ENCODE results near the gene KDM6B. TPM values are rescaled to one million over a fixed set of nuclear protein-coding genes. Genes with fewer than 3 reads are reported as not detected.

KDM6B gene
- total RNA-seq, 1 experiment from 2014 or later = 28.9 TPM

GRCh38 chr17:7839190-7839875, 5.3 kb downstream of the KDM6B start:
- Histone ChIP-seq H2BK20ac (ENCODE audit: low read depth, low read length, poor library complexity, severe bottlenecking) (no peak overlapping the region), H3K9me3 (ENCODE audit: control insufficient read depth, low read depth, low read length) (no peaks in the 10 kb centered on the region), H4K8ac (replicated peaks; ENCODE audit: insufficient read length, low read depth, low read length) (no peak overlapping the region), H3K4ac (ENCODE audit: low read depth, low read length) (no peak overlapping the region), H2AK5ac (ENCODE audit: insufficient read length, low read length) (no peak overlapping the region), H3K4me2 (ENCODE audit: insufficient read depth, insufficient read length, low read length) (no peak overlapping the region), H4K5ac (ENCODE audit: insufficient read length, low read depth, low read length) (no peak overlapping the region), H3K79me1 (ENCODE audit: insufficient read depth, low read depth, low read length, poor library complexity, severe bottlenecking) (no peaks in the 10 kb centered on the region), H3K14ac (ENCODE audit: insufficient read depth, low read length) (no peak overlapping the region; the same call in 1 of the 2 replicates), H3K56ac (ENCODE audit: insufficient read length, low read depth, low read length) (no peak overlapping the region), H2AFZ (ENCODE audit: low read length) (no peak overlapping the region), H3K18ac (ENCODE audit: insufficient read length, low read depth, low read length) (no peak overlapping the region), H3K27ac (ENCODE audit: insufficient read length, low read depth, low read length) (no peak overlapping the region), H3K4me1 (ENCODE audit: insufficient read depth, low read length) (no peaks in the 10 kb centered on the region; the same call in 1 of the 2 replicates), H3K27me3 (ENCODE audit: insufficient read depth, low read length) (peaks cover 28% of the 10 kb centered on the region; the same call in 1 of the 2 replicates), H3K23ac (ENCODE audit: insufficient read length, low read depth, low read length) (no peak overlapping the region), H3T11ph (ENCODE audit: low read length) (no peak overlapping the region), H3K79me2 (ENCODE audit: insufficient read depth, low read length) (no peaks in the 10 kb centered on the region), H3K23me2 (ENCODE audit: insufficient read length, low read depth, low read length, poor library complexity, severe bottlenecking) (peaks cover 51% of the 10 kb centered on the region), H2BK120ac (ENCODE audit: low read depth, low read length, poor library complexity, severe bottlenecking) (no peak overlapping the region), H2BK12ac (ENCODE audit: insufficient read length, low read depth, low read length) (no peak overlapping the region), H2BK15ac (ENCODE audit: low read depth, low read length) (no peak overlapping the region), H4K91ac (ENCODE audit: insufficient read length, low read depth, low read length) (no peak overlapping the region), H3K9ac (ENCODE audit: extremely low read depth, insufficient read length, low read length) (no peak overlapping the region), H2BK5ac (ENCODE audit: insufficient read length, low read length) (no peak overlapping the region), H4K20me1 (ENCODE audit: control insufficient read depth, insufficient read depth, insufficient read length) (no peaks in the 10 kb centered on the region)
- no peak for DNase-seq
- WGBS (ENCODE audit: extremely low coverage, insufficient read length, low lambda C conversion rate) = no CpG with 5 or more reads among the region's 6 CpGs
- Mint-ChIP-seq H3K4me3 (peak overlapping the region in 1 of 2 experiments; percentile 28; a peak in 1 of 5 replicates), H3K9me3 (no peaks in the 10 kb centered on the region; a peak in 1 of 5 replicates), H3K27ac (peak overlapping the region in 1 of 3 experiments; percentile 68; a peak in 2 of 7 replicates), H3K4me1 (peaks cover 47 to 55% of the 10 kb centered on the region in 2 experiments), H3K27me3 (ENCODE audit: low read depth) (peaks cover 30% of the 10 kb centered on the region), H3K36me3 (ENCODE audit: insufficient read depth in 1 of 3, low read depth in 3 of 3) (peaks cover 2 to 11% (median 9%) of the 10 kb centered on the region in 3 experiments; a peak in 5 of 7 replicates)
- no peak for TF ChIP-seq CTCF (conservative IDR thresholded peaks at IDR 0.05)

Measured in H9 (cell line).